GM12878 (cell line): ENCODE results near the gene TFAM.

Experiments used
- IRF3 ChIP-seq: fragments of 450-650 bp; IDR thresholded peaks from 2 replicates; pipeline ENCODE4 v1.6.1; 2014; ENCODE audit warnings: mild to moderate bottlenecking
- USF1 ChIP-seq: IDR thresholded peaks from 2 replicates; pipeline ENCODE4 v1.6.1; 2011; ENCODE audit warnings: borderline replicate concordance, low read depth, mild to moderate bottlenecking, moderate library complexity, mixed read lengths, low read length; ENCODE audit not compliant: insufficient read depth; ENCODE audit errors: extremely low read length
- ZBTB40 ChIP-seq: fragments of 450-650 bp; IDR thresholded peaks from 2 replicates; pipeline ENCODE4 v1.6.1; 2016; ENCODE audit warnings: mild to moderate bottlenecking, moderate library complexity, borderline replicate concordance

GRCh38 chr10:58394471-58394870 is 9.3 kb downstream of the TFAM start:
- no peak for TF ChIP-seq ZBTB40
- TF ChIP-seq USF1 = no peak
- no peak for TF ChIP-seq IRF3
